ENCODE results near the gene FZR1.
A peak's percentile ranks its signal among the peaks of the same experiment; 100 is the strongest.

The FZR1 gene

DNA sequence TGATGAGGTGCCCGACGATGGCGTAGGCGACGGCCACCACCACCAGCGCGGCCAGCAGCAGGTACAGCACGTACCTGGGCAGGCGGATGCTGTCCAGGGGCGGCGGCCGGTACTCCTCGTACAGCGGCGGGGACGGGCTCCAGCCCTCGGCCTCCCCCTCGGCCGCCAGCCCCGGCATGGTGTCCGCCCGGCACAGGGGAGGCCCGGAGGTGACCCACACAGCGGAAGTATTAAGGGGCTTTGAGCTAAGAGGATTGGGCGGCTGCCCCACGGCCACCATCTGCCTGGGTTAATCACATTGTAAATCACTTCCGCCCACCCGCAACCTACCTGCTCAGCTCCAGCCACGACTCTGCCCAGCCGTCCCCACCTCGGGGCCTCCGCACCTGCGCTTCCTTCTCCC lies 22.9 kb upstream of the FZR1 start, which contains the start of gene SMIM44:
SMIM44 (minus strand) TSS at position 216 of the 403 bp plus-strand sequence; CDS start at position 178, 38 bp downstream.
- no peak within 1 kb of the TSS for H3K9ac ChIP-seq (ENCODE audit: low read length)
- H2BK120ac ChIP-seq (ENCODE audit: insufficient read depth, low read length, poor library complexity) = no peak within 1 kb of the TSS
- no peak within 1 kb of the TSS for H2BK12ac ChIP-seq (ENCODE audit: low read length)
- H3K18ac ChIP-seq (ENCODE audit: low read length) = no peak within 1 kb of the TSS
- H3K4me1 ChIP-seq (ENCODE audit: control insufficient read depth in 1 of 2, insufficient read depth in 2 of 2, low read length in 2 of 2) = no peaks in the 10 kb centered on the region
- H3K36me3 ChIP-seq (ENCODE audit: control insufficient read depth in 1 of 2, insufficient read depth in 2 of 2, low read length in 2 of 2) = no peaks in the 10 kb centered on the region
- H4K91ac ChIP-seq (ENCODE audit: low read depth, low read length) = no peak within 1 kb of the TSS
- H3K23ac ChIP-seq (ENCODE audit: low read length) = no peak within 1 kb of the TSS
- no peak within 1 kb of the TSS for H2BK5ac ChIP-seq (ENCODE audit: low read depth, low read length, poor library complexity)
- no peak within 1 kb of the TSS for H2AFZ ChIP-seq (ENCODE audit: insufficient read depth, low read length, poor library complexity)
- H3K79me2 ChIP-seq (ENCODE audit: control insufficient read depth, insufficient read depth, low read length, poor library complexity) = no peaks in the 10 kb centered on the region
- no peak within 1 kb of the TSS for H2AK5ac ChIP-seq (ENCODE audit: low read length)
- DNase-seq = no peak
- no peak within 1 kb of the TSS for H3K4me3 ChIP-seq (ENCODE audit: low read depth, low read length)
- H3K4ac ChIP-seq (ENCODE audit: low read depth, low read length) = no peak within 1 kb of the TSS
- H3K9me3 ChIP-seq (ENCODE audit: insufficient read depth, low read depth, low read length) = peaks cover 4% of the 10 kb centered on the region
- no peak within 1 kb of the TSS for H4K8ac ChIP-seq (ENCODE audit: low read depth, low read length)
- no peak within 1 kb of the TSS for H3K4me2 ChIP-seq (ENCODE audit: low read length)
- no peak within 1 kb of the TSS for H3K14ac ChIP-seq (ENCODE audit: low read length)
- no peaks in the 10 kb centered on the region for H3K27me3 ChIP-seq (ENCODE audit: insufficient read depth, low read length)
- no peaks in the 10 kb centered on the region for H3K79me1 ChIP-seq (ENCODE audit: low read length)
- H4K12ac ChIP-seq (ENCODE audit: low read depth, low read length) = no peak within 1 kb of the TSS
- H3K27ac ChIP-seq (ENCODE audit: low read depth, low read length) = no peak within 1 kb of the TSS
- WGBS (ENCODE audit: extremely low coverage, insufficient coverage, insufficient read length) = no CpG with 5 or more reads among the region's 33 CpGs

DNA sequence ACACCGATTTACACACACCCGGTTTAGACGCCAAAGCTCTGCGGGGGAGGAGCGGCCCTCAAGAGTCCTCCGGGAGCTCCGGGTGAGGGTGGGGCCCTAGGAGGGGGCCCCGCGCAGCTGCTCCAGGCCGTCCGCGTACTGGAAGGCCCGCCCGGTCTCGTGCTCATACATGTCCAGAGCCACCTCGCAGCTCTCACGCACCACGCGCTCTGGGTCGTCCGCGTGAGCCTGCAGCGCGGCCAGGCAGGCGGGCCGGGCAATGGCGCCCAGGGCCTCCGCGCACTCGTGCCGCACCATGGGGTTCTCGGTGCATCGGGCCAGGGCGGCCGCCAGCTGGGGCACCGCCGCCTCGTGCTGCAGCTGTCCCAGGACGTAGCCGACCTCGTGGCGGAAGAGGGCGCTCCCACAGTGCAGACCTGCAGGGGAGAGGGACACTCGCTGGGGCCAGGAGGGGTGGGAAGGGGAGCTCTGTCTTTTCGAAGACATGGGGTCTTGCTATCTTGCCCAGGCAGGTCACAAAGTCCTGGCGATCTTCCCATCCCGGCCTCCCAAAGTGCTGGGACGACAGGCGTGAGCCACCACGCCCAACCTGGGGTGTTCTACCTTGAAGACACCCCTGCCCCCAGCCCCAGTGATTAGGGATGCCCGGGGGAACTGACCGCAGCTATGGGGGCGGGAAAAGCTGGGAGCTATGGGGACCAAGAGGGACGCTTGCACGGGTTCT lies 14.6 kb upstream of the FZR1 start:
- Histone ChIP-seq H3K4me1 (ENCODE audit: control insufficient read depth in 1 of 2, insufficient read depth in 2 of 2, low read length in 2 of 2) (no peaks in the 10 kb centered on the region), H3K79me1 (ENCODE audit: low read length) (no peaks in the 10 kb centered on the region), H4K91ac (ENCODE audit: low read depth, low read length) (no peak overlapping the region), H3K14ac (ENCODE audit: low read length) (no peak overlapping the region), H4K12ac (ENCODE audit: low read depth, low read length) (no peak overlapping the region), H3K27me3 (ENCODE audit: insufficient read depth, low read length) (no peaks in the 10 kb centered on the region), H3K79me2 (ENCODE audit: control insufficient read depth, insufficient read depth, low read length, poor library complexity) (no peaks in the 10 kb centered on the region), H3K4ac (ENCODE audit: low read depth, low read length) (no peak overlapping the region), H3K18ac (ENCODE audit: low read length) (no peak overlapping the region), H4K8ac (ENCODE audit: low read depth, low read length) (no peak overlapping the region), H3K4me2 (ENCODE audit: low read length) (no peak overlapping the region), H3K23ac (ENCODE audit: low read length) (no peak overlapping the region), H3K4me3 (ENCODE audit: low read depth, low read length) (peak overlapping the region; percentile 20), H3K27ac (ENCODE audit: low read depth, low read length) (no peak overlapping the region), H2BK120ac (ENCODE audit: insufficient read depth, low read length, poor library complexity) (no peak overlapping the region), H3K9ac (ENCODE audit: low read length) (no peak overlapping the region), H2BK5ac (ENCODE audit: low read depth, low read length, poor library complexity) (no peak overlapping the region), H2AFZ (ENCODE audit: insufficient read depth, low read length, poor library complexity) (no peak overlapping the region), H2BK12ac (ENCODE audit: low read length) (no peak overlapping the region), H3K36me3 (ENCODE audit: control insufficient read depth in 1 of 2, insufficient read depth in 2 of 2, low read length in 2 of 2) (peaks cover 46 to 49% of the 10 kb centered on the region in 2 experiments), H2AK5ac (ENCODE audit: low read length) (no peak overlapping the region), H3K9me3 (ENCODE audit: insufficient read depth, low read depth, low read length) (no peaks in the 10 kb centered on the region)
- WGBS (ENCODE audit: extremely low coverage, insufficient coverage, insufficient read length) = no CpG with 5 or more reads among the region's 55 CpGs
- no peak for DNase-seq

DNA sequence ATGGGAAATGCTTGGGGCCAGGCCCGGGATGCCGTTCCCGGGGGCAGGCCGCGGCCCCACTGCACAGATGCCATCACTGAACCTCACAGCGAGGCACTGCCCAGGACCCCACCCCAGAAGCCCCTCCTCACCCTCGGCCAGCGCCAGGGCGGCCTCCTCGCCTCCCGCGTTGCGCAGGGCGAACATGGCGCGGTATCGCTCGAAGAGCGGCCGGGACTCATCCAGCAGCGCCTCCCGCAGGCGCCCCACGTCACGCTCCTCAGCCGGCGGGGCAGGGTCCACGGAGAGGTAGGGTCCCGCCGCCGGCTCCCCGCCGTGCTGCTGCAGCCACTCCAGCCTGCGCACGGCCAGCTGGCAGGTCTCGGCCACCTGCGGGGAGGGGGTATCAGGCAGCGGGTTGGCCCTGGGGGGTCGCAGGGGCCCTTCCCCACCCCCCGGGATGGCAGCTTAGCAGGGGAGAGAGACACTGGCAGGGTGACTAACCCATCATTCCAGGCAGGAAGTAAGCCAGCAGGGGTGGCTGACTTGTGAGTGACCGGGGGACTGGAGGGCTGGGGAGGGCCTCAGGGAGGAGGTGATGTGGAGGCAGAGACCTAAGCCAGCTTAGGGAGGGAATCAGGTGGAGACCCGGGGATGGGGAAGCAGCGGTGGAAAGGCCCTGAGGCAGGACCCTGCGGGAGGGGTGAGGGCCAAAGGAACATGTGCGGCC lies 13.8 kb upstream of the FZR1 start:
- H3K4me2 ChIP-seq (ENCODE audit: low read length) = no peak overlapping the region
- H2AFZ ChIP-seq (ENCODE audit: insufficient read depth, low read length, poor library complexity) = no peak overlapping the region
- H4K12ac ChIP-seq (ENCODE audit: low read depth, low read length) = no peak overlapping the region
- no peak overlapping the region for H2BK5ac ChIP-seq (ENCODE audit: low read depth, low read length, poor library complexity)
- no peak overlapping the region for H2AK5ac ChIP-seq (ENCODE audit: low read length)
- H2BK12ac ChIP-seq (ENCODE audit: low read length) = no peak overlapping the region
- H3K4ac ChIP-seq (ENCODE audit: low read depth, low read length) = no peak overlapping the region
- H4K91ac ChIP-seq (ENCODE audit: low read depth, low read length) = no peak overlapping the region
- H3K27me3 ChIP-seq (ENCODE audit: insufficient read depth, low read length) = no peaks in the 10 kb centered on the region
- no peak overlapping the region for H3K18ac ChIP-seq (ENCODE audit: low read length)
- DNase-seq = no peak
- H3K27ac ChIP-seq (ENCODE audit: low read depth, low read length) = no peak overlapping the region
- no peak overlapping the region for H3K14ac ChIP-seq (ENCODE audit: low read length)
- no peak overlapping the region for H3K4me3 ChIP-seq (ENCODE audit: low read depth, low read length)
- no CpG with 5 or more reads among the region's 45 CpGs for WGBS (ENCODE audit: extremely low coverage, insufficient coverage, insufficient read length)
- no peaks in the 10 kb centered on the region for H3K4me1 ChIP-seq (ENCODE audit: control insufficient read depth in 1 of 2, insufficient read depth in 2 of 2, low read length in 2 of 2)
- H3K79me1 ChIP-seq (ENCODE audit: low read length) = no peaks in the 10 kb centered on the region
- no peak overlapping the region for H2BK120ac ChIP-seq (ENCODE audit: insufficient read depth, low read length, poor library complexity)
- H3K23ac ChIP-seq (ENCODE audit: low read length) = no peak overlapping the region
- H3K36me3 ChIP-seq (ENCODE audit: control insufficient read depth in 1 of 2, insufficient read depth in 2 of 2, low read length in 2 of 2) = peaks cover 49 to 54% of the 10 kb centered on the region in 2 experiments
- H3K9me3 ChIP-seq (ENCODE audit: insufficient read depth, low read depth, low read length) = no peaks in the 10 kb centered on the region
- H4K8ac ChIP-seq (ENCODE audit: low read depth, low read length) = no peak overlapping the region
- no peaks in the 10 kb centered on the region for H3K79me2 ChIP-seq (ENCODE audit: control insufficient read depth, insufficient read depth, low read length, poor library complexity)
- no peak overlapping the region for H3K9ac ChIP-seq (ENCODE audit: low read length)

DNA sequence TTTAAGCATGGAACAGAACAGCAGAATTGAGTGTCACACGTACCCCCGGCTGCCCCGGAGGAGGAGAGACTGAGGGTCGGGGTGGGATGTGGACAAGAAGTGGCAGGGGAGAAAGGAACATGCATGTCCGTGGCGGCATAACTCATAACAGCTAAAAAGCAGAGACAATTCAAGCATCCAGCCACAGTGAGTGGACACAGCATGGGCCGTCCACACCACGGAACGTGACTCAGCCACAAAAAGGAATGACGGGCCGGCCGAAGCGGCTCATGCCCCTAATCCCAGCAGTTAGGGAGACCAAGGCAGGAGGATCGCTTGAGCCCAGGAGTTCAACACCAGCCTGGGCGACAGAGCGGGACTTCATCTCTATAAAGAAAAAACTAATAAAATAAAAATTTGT lies 13.2 kb upstream of the FZR1 start:
- H2BK120ac ChIP-seq (ENCODE audit: insufficient read depth, low read length, poor library complexity) = no peak overlapping the region
- no peak overlapping the region for H2BK12ac ChIP-seq (ENCODE audit: low read length)
- no peaks in the 10 kb centered on the region for H3K79me2 ChIP-seq (ENCODE audit: control insufficient read depth, insufficient read depth, low read length, poor library complexity)
- no peaks in the 10 kb centered on the region for H3K27me3 ChIP-seq (ENCODE audit: insufficient read depth, low read length)
- H3K4me3 ChIP-seq (ENCODE audit: low read depth, low read length) = no peak overlapping the region
- no peaks in the 10 kb centered on the region for H3K4me1 ChIP-seq (ENCODE audit: control insufficient read depth in 1 of 2, insufficient read depth in 2 of 2, low read length in 2 of 2)
- no peak overlapping the region for H3K23ac ChIP-seq (ENCODE audit: low read length)
- DNase-seq = no peak
- no peak overlapping the region for H4K8ac ChIP-seq (ENCODE audit: low read depth, low read length)
- H3K36me3 ChIP-seq (ENCODE audit: control insufficient read depth in 1 of 2, insufficient read depth in 2 of 2, low read length in 2 of 2) = peaks cover 49 to 57% of the 10 kb centered on the region in 2 experiments
- H2AK5ac ChIP-seq (ENCODE audit: low read length) = no peak overlapping the region
- H3K4ac ChIP-seq (ENCODE audit: low read depth, low read length) = no peak overlapping the region
- WGBS (ENCODE audit: extremely low coverage, insufficient coverage, insufficient read length) = no CpG with 5 or more reads among the region's 16 CpGs
- no peak overlapping the region for H3K4me2 ChIP-seq (ENCODE audit: low read length)
- no peaks in the 10 kb centered on the region for H3K79me1 ChIP-seq (ENCODE audit: low read length)
- H2AFZ ChIP-seq (ENCODE audit: insufficient read depth, low read length, poor library complexity) = no peak overlapping the region
- H3K9ac ChIP-seq (ENCODE audit: low read length) = peak overlapping the region; percentile 55
- H4K12ac ChIP-seq (ENCODE audit: low read depth, low read length) = no peak overlapping the region
- H4K91ac ChIP-seq (ENCODE audit: low read depth, low read length) = no peak overlapping the region
- H3K27ac ChIP-seq (ENCODE audit: low read depth, low read length) = no peak overlapping the region
- H2BK5ac ChIP-seq (ENCODE audit: low read depth, low read length, poor library complexity) = no peak overlapping the region
- no peaks in the 10 kb centered on the region for H3K9me3 ChIP-seq (ENCODE audit: insufficient read depth, low read depth, low read length)
- no peak overlapping the region for H3K18ac ChIP-seq (ENCODE audit: low read length)
- H3K14ac ChIP-seq (ENCODE audit: low read length) = no peak overlapping the region
